Endothelial cell of umbilical vein (primary cell): ENCODE measurements around the gene SMIM41. TPM values are rescaled to one million over a fixed set of nuclear protein-coding genes. Genes with fewer than 3 reads are reported as not detected.

ENCODE experiments used
- BruUV-seq: library from RNA; stranded (reverse); fragments of 400-500 nt; replicated peaks from 2 replicates; lab custom pipeline; 2021; lab: Mats Ljungman, UMichigan
- CTCF ChIA-PET: fragments of 300-600, 350-600 bp; sonication (Branson Sonifier 250); formaldehyde crosslinking; loops from one replicate; lab custom pipeline; 2021; ENCODE audit warnings: antibody characterized with exemption, inconsistent platforms; lab: Charles Lee
- POLR2A ChIA-PET: fragments of 300-600, 350-600 bp; sonication (Branson Sonifier 250); formaldehyde crosslinking; loops from one replicate; lab custom pipeline; 2021; ENCODE audit warnings: antibody characterized with exemption, inconsistent platforms; lab: Charles Lee
- DNase-seq: peaks from one replicate; pipeline ENCODE4 v3.0.0-alpha.2; 2011; ENCODE audit warnings: low read depth, low spot score
- FAIRE-seq: peaks from 2 replicates; lab custom pipeline; 2011; peaks lifted over from hg19 to GRCh38; lab: Jason Lieb, UNC
- H2AFZ ChIP-seq: 2 replicates; pipeline ENCODE4 v1.6.0; 2012; ENCODE audit warnings: low read depth, low read length, control low read depth, inconsistent platforms
- H3K27ac ChIP-seq: 2 replicates; pipeline ENCODE4 v1.5.1; 2011; ENCODE audit warnings: low read depth, mild to moderate bottlenecking, control low read depth, low read length, moderate library complexity; ENCODE audit not compliant: insufficient read depth
- H3K27me3 ChIP-seq, 2 experiments: 2 replicates each; pipeline versions ENCODE4 v1.6.0 to v1.6.1; 2011; ENCODE audit warnings: low read length in 2 of 2, mixed read lengths in 1 of 2; ENCODE audit not compliant: control insufficient read depth in 2 of 2, insufficient read depth in 2 of 2
- H3K36me3 ChIP-seq, 2 experiments: 2 replicates in 1 of 2; 3 replicates in 1 of 2; pipeline ENCODE4 v1.5.1; 2011; ENCODE audit warnings: low read length in 2 of 2, mild to moderate bottlenecking in 1 of 2, moderate library complexity in 1 of 2; ENCODE audit not compliant: control insufficient read depth in 2 of 2, insufficient read depth in 2 of 2; ENCODE audit errors: extremely low read depth in 1 of 2
- H3K4me1 ChIP-seq: 3 replicates; pipeline ENCODE4 v1.5.1; 2011; ENCODE audit warnings: mild to moderate bottlenecking, low read length; ENCODE audit not compliant: control insufficient read depth, insufficient read depth; ENCODE audit errors: extremely low read depth
- H3K4me2 ChIP-seq: 2 replicates; pipeline ENCODE4 v1.6.1; 2011; ENCODE audit warnings: low read length, control low read depth, mixed read lengths; ENCODE audit not compliant: insufficient read depth
- H3K4me3 ChIP-seq, 3 experiments: fragments of 200-600 bp in 1 of 3; sonication (generic), shearing (Covaris generic) in 1 of 3; replicated peaks in 1 of 3; 2 replicates each; pipeline ENCODE4 v1.5.1; 2011 to 2016; ENCODE audit warnings: control low read depth in 3 of 3, low read length in 3 of 3, mild to moderate bottlenecking in 2 of 3, inconsistent platforms in 1 of 3, low read depth in 1 of 3, moderate library complexity in 1 of 3; ENCODE audit not compliant: insufficient read depth in 1 of 3
- H3K79me2 ChIP-seq: 2 replicates; pipeline ENCODE4 v1.6.0; 2012; ENCODE audit warnings: low read length, inconsistent platforms; ENCODE audit not compliant: control insufficient read depth, insufficient read depth
- H3K9ac ChIP-seq: replicated peaks from 2 replicates; pipeline ENCODE3; 2011; ENCODE audit warnings: low read length, control low read depth; ENCODE audit not compliant: insufficient read depth; ENCODE audit errors: extremely low read depth
- H3K9me1 ChIP-seq: replicated peaks from 3 replicates; pipeline ENCODE4 v1.6.0; 2011; ENCODE audit warnings: mild to moderate bottlenecking, low read length; ENCODE audit not compliant: control insufficient read depth, insufficient read depth; ENCODE audit errors: extremely low read depth
- H3K9me3 ChIP-seq: replicated peaks from 2 replicates; pipeline ENCODE4 v1.5.1; 2012; ENCODE audit warnings: low read length, inconsistent platforms; ENCODE audit not compliant: control insufficient read depth, insufficient read depth
- H4K20me1 ChIP-seq: replicated peaks from 2 replicates; pipeline ENCODE3; 2011; ENCODE audit warnings: mild to moderate bottlenecking, low read length; ENCODE audit not compliant: control insufficient read depth, insufficient read depth; ENCODE audit errors: extremely low read depth
- CTCF ChIP-seq, 2 donors: IDR thresholded peaks; 1 replicate in 1 of 2; 2 replicates in 1 of 2; pipeline ENCODE4 v1.5.1; 2011; ENCODE audit warnings: low read length in 2 of 2, mild to moderate bottlenecking in 2 of 2, moderate library complexity in 2 of 2, control low read depth in 1 of 2, inconsistent platforms in 1 of 2, low read depth in 1 of 2; ENCODE audit not compliant: insufficient read depth in 1 of 2; ENCODE audit errors: extremely low read depth in 1 of 2
- FOS ChIP-seq: IDR thresholded peaks from 2 replicates; pipeline ENCODE4 v1.6.1; 2011; ENCODE audit warnings: mild to moderate bottlenecking, low read length, moderate library complexity, borderline replicate concordance; ENCODE audit not compliant: insufficient read depth
- JUN ChIP-seq: IDR thresholded peaks from 2 replicates; pipeline ENCODE4 v1.6.1; 2011; ENCODE audit warnings: borderline replicate concordance, low read depth; ENCODE audit not compliant: insufficient read length, insufficient read depth
- MYC ChIP-seq: IDR thresholded peaks from one replicate; pipeline ENCODE4 v1.6.1; 2011; ENCODE audit warnings: mild to moderate bottlenecking, low read depth, low read length
- POLR2A ChIP-seq: IDR thresholded peaks from 2 replicates; pipeline ENCODE4 v1.6.1; 2012; ENCODE audit warnings: low read depth, mild to moderate bottlenecking, control low read depth, low read length
- POLR2AphosphoS5 ChIP-seq: IDR thresholded peaks from 2 replicates; pipeline ENCODE4 v1.6.1; 2012; ENCODE audit warnings: low read depth, mild to moderate bottlenecking, control low read depth, low read length, moderate library complexity; ENCODE audit not compliant: insufficient read depth
- dilution Hi-C: fragments of 300-500 bp; cut with MboI; formaldehyde crosslinking; loops from one replicate; pipeline ENCODE4 v1.15.0; 2019; ENCODE audit warnings: low sequenced_read_pairs; ENCODE audit not compliant: extremely low pct_ligation_motif_present
- intact Hi-C: fragments of 100-400 bp; cut with micrococcal nuclease; formaldehyde crosslinking; loops from one replicate; pipeline ENCODE4 v1.10.0; 2022
- polyA plus RNA-seq, 4 experiments: library from polyadenylated mRNA; depleted of rRNA in 3 of 4; stranded (reverse) in 3 of 4; unstranded in 1 of 4; fragments of >200 nt; gene quantifications; 2 replicates each; pipeline versions ENCODE4 v1.2.1 to v1.2.3, GENCODE V29; 2011 to 2012; ENCODE audit warnings: missing spikeins in 1 of 4
- total RNA-seq: library from RNA; stranded (reverse); gene quantifications from 2 replicates; pipeline ENCODE4 v1.2.3, GENCODE V29; 2021
- TF ChIP-seq, protein P1 (sequence below): IDR thresholded peaks from 2 replicates; pipeline ENCODE4 v1.6.1; 2011; ENCODE audit not compliant: insufficient read depth, insufficient read length

SMIM41 gene
- total and polyA plus RNA-seq, 2 donors (not counting 3 experiments of a cell fraction or from before 2014, with no cell fraction given) = not detected

DNA sequence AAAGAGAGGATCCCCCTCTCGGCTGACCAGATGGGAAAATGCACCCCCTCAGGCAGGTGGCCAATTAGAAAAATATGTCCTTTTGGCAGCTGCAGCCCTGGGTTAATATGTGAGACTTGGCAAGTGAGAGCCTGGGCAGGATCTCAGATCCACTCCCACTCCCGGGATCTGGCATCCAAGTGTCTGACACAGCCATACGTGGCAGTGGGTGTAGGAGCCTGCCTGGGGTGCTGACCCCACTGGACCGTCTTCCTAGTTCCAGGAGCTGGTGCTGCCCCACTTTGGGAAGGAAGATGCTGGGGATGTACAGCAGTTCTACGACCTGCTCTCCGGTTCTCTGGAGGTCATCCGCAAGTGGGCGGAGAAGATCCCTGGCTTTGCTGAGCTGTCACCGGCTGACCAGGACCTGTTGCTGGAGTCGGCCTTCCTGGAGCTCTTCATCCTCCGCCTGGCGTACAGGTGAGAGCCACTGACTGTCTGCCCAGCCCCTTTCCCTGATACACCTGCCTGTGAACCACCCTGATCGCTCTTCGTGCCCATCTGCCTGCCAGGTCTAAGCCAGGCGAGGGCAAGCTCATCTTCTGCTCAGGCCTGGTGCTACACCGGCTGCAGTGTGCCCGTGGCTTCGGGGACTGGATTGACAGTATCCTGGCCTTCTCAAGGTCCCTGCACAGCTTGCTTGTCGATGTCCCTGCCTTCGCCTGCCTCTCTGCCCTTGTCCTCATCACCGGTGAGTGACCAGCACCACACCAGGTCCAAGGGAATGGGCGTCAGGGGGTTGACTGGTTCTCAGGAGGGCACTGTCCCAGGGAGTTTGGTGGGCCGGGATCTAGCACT is 22.5 kb upstream of the SMIM41 start:
- no peaks in the 10 kb centered on the region for H3K36me3 ChIP-seq
- H3K27ac ChIP-seq = no peak overlapping the region
- no peaks in the 10 kb centered on the region for H3K79me2 ChIP-seq
- H3K9me1 ChIP-seq = no peaks in the 10 kb centered on the region
- ChIA-PET CTCF (interaction anchor here (0.6 to 1.1 kb wide), 3 partner anchors 11 to 67 kb away, joined by 3 to 5 read pairs (median 3); no protein-coding TSS in a partner anchor), POLR2A (no interaction called here)
- no peak for DNase-seq
- no peak overlapping the region for H3K9ac ChIP-seq
- dilution Hi-C loops (no loop called here), intact Hi-C loops (no loop called here)
- H3K27me3 ChIP-seq = no peaks in the 10 kb centered on the region
- H3K4me2 ChIP-seq = no peak overlapping the region
- H3K4me1 ChIP-seq = no peaks in the 10 kb centered on the region
- no TSS peak for BruUV-seq
- no peak for FAIRE-seq
- TF ChIP-seq MYC (no peak), POLR2AphosphoS5 (no peak), POLR2A (no peak), JUN (no peak), FOS (no peak), CTCF (IDR thresholded peaks at IDR 0.05; ENCODE audit: extremely low read depth in 1 of 2, insufficient read depth in 1 of 2, low read depth in 1 of 2, low read length in 2 of 2) (no peak)
- TF ChIP-seq, protein P1, sequence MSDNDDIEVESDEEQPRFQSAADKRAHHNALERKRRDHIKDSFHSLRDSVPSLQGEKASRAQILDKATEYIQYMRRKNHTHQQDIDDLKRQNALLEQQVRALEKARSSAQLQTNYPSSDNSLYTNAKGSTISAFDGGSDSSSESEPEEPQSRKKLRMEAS = no peak
- no peaks in the 10 kb centered on the region for H4K20me1 ChIP-seq
- H3K4me3 ChIP-seq = no peak overlapping the region
- no peak overlapping the region for H2AFZ ChIP-seq
- H3K9me3 ChIP-seq = no peaks in the 10 kb centered on the region
